Osteoblast (primary cell): ENCODE results near the gene SMIM14. TPM values are rescaled to one million over a fixed set of nuclear protein-coding genes. Genes with fewer than 3 reads are reported as not detected.

Source experiments
- DNase-seq: peaks from one replicate; pipeline ENCODE4 v3.0.0; 2011; ENCODE audit warnings: low spot score, mixed read lengths; ENCODE audit not compliant: insufficient read length; ENCODE audit errors: missing footprints
- H2AFZ ChIP-seq: 2 replicates; pipeline ENCODE4 v1.6.0; 2011; ENCODE audit warnings: mild to moderate bottlenecking, low read length
- H3K27ac ChIP-seq: 2 replicates; pipeline ENCODE4 v1.5.1; 2011; ENCODE audit warnings: mild to moderate bottlenecking, low read depth, low read length, moderate library complexity
- H3K27me3 ChIP-seq: 2 replicates; pipeline ENCODE4 v1.6.0; 2012; ENCODE audit warnings: mild to moderate bottlenecking, control low read depth, inconsistent platforms, low read length, moderate library complexity; ENCODE audit not compliant: insufficient read depth
- H3K36me3 ChIP-seq: 2 replicates; pipeline ENCODE4 v1.5.1; 2011; ENCODE audit warnings: mild to moderate bottlenecking, low read length, control low read depth, moderate library complexity; ENCODE audit not compliant: insufficient read depth
- H3K4me1 ChIP-seq: 2 replicates; pipeline ENCODE4 v1.5.1; 2011; ENCODE audit warnings: mild to moderate bottlenecking, low read length, control low read depth, moderate library complexity; ENCODE audit not compliant: insufficient read depth
- H3K4me2 ChIP-seq: 2 replicates; pipeline ENCODE4 v1.6.0; 2011; ENCODE audit warnings: mild to moderate bottlenecking, low read length; ENCODE audit not compliant: insufficient read depth
- H3K4me3 ChIP-seq: fragments of 200-600 bp; sonication (generic); 3 replicates; pipeline ENCODE4 v1.5.1; 2012; ENCODE audit warnings: mild to moderate bottlenecking, low read length, inconsistent platforms; ENCODE audit not compliant: insufficient read depth
- H3K79me2 ChIP-seq: 2 replicates; pipeline ENCODE4 v1.6.0; 2012; ENCODE audit warnings: mild to moderate bottlenecking, low read length, control low read depth, inconsistent platforms; ENCODE audit not compliant: insufficient read depth
- H3K9me3 ChIP-seq: 2 replicates; pipeline ENCODE4 v1.5.1; 2011; ENCODE audit warnings: low read depth, low read length, control low read depth
- H4K20me1 ChIP-seq: 2 replicates; pipeline ENCODE4 v1.6.0; 2012; ENCODE audit warnings: mild to moderate bottlenecking, low read length, control low read depth; ENCODE audit not compliant: insufficient read depth
- total RNA-seq: library from RNA; depleted of rRNA; stranded (reverse); fragments of >200 nt; gene quantifications from 2 replicates; pipeline ENCODE4 v1.2.3, GENCODE V29; 2012
- TF ChIP-seq, protein P1 (sequence below): IDR thresholded peaks from 2 replicates; pipeline ENCODE4 v1.5.1; 2011; ENCODE audit warnings: mild to moderate bottlenecking, low read depth, low read length, moderate library complexity; ENCODE audit errors: extremely low read depth

The SMIM14 gene
- total RNA-seq, 1 donor: 61.5 TPM

DNA sequence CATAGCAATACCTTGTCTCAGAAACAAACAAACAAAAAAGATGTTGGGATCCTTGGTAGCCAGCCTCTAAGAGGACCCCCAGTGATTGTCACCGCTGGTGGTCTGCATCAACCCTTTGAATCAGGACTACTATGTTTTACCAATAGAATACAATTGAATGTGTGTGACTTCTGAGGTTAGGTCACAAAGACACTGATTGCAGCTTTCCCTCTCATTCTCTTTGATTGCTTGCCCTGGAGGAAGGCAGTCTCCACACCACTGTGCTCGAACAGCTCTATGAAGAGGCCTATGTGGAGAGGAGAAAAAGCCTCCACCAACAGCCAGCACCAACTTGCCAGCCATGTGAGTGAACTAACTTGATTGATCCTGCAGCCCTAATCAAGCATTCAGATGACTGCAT is 2.8 kb upstream of the SMIM14 start:
- Histone ChIP-seq H3K9me3 (no peaks in the 10 kb centered on the region), H3K27me3 (no peaks in the 10 kb centered on the region), H3K4me1 (peaks cover 11% of the 10 kb centered on the region), H4K20me1 (no peaks in the 10 kb centered on the region), H2AFZ (peak overlapping the region; percentile 0), H3K4me3 (no peak overlapping the region), H3K27ac (no peak overlapping the region), H3K4me2 (no peak overlapping the region), H3K79me2 (peaks cover 22% of the 10 kb centered on the region), H3K36me3 (no peaks in the 10 kb centered on the region)
- TF ChIP-seq, protein P1, sequence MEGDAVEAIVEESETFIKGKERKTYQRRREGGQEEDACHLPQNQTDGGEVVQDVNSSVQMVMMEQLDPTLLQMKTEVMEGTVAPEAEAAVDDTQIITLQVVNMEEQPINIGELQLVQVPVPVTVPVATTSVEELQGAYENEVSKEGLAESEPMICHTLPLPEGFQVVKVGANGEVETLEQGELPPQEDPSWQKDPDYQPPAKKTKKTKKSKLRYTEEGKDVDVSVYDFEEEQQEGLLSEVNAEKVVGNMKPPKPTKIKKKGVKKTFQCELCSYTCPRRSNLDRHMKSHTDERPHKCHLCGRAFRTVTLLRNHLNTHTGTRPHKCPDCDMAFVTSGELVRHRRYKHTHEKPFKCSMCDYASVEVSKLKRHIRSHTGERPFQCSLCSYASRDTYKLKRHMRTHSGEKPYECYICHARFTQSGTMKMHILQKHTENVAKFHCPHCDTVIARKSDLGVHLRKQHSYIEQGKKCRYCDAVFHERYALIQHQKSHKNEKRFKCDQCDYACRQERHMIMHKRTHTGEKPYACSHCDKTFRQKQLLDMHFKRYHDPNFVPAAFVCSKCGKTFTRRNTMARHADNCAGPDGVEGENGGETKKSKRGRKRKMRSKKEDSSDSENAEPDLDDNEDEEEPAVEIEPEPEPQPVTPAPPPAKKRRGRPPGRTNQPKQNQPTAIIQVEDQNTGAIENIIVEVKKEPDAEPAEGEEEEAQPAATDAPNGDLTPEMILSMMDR: no peak
- DNase-seq: no peak

DNA sequence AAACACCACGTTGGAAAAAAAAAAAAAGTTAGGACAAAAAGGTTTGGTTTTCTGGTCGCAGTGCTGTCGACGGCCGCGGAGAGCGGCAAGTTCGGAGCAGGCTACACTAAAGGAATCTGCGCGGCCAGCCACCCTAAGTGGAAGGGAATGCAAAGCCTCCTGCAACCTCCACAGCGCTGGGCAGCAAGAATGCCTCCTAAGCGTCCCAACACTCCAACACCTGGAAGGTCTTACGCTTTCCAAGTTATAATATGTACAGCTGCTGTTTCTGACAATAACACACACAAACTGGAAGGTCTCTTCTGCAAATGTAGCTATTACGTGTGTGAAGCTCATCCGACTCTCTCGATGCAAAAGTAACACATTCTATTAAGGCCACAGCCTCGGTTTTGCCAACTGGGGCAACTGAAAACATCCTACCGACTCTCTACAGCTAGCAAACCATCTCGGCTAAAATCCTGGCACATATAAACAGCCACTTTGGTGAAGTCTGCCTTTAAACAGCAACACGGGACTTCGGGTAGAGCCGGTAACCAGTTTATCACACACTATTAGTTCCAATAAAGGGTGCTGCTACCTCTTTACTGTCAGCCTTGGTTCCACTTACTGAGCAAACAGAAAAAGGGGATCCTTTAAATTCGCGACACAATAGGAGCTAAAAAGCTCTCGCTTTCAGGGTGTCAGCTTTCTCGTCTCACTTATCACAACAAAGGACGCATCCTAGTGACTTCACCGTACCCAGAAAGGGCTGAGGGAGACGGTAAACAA is 895 bp downstream of the SMIM14 start:
- TF ChIP-seq, protein P1: peak; percentile 6
- DNase-seq: peak; percentile 76
- H3K9me3 ChIP-seq: no peaks in the 10 kb centered on the region
- H4K20me1 ChIP-seq: peaks cover 4% of the 10 kb centered on the region
- peak overlapping the region; percentile 84 for H2AFZ ChIP-seq
- H3K36me3 ChIP-seq: peaks cover 7% of the 10 kb centered on the region
- no peaks in the 10 kb centered on the region for H3K27me3 ChIP-seq
- peak overlapping the region; percentile 93 for H3K4me2 ChIP-seq
- peak overlapping the region; percentile 100 for H3K27ac ChIP-seq
- H3K79me2 ChIP-seq: peaks cover 58% of the 10 kb centered on the region
- H3K4me1 ChIP-seq: peaks cover 26% of the 10 kb centered on the region
- peak overlapping the region; percentile 80 for H3K4me3 ChIP-seq

DNA sequence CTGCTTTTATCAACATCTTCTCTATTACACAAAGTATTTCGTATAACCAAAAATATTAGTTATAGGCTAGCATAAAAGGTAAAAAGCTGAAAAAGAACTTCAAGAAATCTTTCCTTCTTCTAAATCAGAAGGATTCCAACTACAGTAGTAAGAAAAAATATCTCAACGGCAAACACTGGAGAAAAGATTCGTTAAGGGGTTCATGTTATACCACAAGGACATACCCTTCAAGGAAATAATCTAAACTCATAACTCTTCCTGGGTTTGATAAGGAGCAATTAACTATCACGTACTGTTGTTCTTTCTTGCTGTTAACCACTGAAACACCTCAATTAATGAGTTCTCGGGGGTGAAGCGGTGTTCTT is 1.5 kb downstream of the SMIM14 start:
- no peaks in the 10 kb centered on the region for H3K9me3 ChIP-seq
- TF ChIP-seq, protein P1: no peak
- peaks cover 63% of the 10 kb centered on the region for H3K79me2 ChIP-seq
- H4K20me1 ChIP-seq: peaks cover 4% of the 10 kb centered on the region
- H3K36me3 ChIP-seq: peaks cover 7% of the 10 kb centered on the region
- DNase-seq: no peak
- peak overlapping the region; percentile 100 for H3K27ac ChIP-seq
- peak overlapping the region; percentile 93 for H3K4me2 ChIP-seq
- peak overlapping the region; percentile 84 for H2AFZ ChIP-seq
- H3K27me3 ChIP-seq: no peaks in the 10 kb centered on the region
- H3K4me1 ChIP-seq: peaks cover 26% of the 10 kb centered on the region
- peak overlapping the region; percentile 80 for H3K4me3 ChIP-seq

DNA sequence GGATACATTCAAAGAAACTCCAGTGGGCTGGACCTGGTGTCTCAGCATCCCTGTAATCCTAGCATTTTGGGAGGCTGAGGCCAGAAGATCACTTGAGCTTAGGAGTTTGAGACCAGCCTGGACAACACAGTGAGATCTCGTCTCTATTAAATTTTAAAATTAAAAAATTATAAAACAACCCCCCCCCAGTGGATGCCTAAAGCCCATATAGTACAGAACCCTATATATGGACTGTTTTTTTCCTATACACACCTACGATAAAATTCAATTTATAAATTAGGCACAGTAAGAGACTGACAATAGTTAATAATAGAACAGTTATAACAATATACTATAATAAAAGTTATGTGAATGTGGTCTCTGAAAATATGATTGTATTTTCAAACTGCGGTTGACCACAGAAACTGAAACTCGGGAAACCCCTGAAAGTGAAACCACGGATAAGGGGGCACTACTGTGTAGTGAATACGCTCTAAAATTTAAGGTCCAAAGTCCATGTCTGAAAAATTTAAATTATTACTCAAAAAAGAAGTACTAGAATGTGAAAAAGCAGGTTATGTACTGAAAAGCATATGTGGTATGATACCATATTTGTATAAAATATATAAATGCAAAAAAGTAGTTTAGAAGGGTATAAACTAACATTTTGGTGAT is 2.0 kb downstream of the SMIM14 start:
- H4K20me1 ChIP-seq: peaks cover 4% of the 10 kb centered on the region

More for the DNA sequence above, 2.0 kb downstream of the SMIM14 start:
- Histone ChIP-seq H3K36me3 (peaks cover 7% of the 10 kb centered on the region), H3K27me3 (no peaks in the 10 kb centered on the region), H3K9me3 (no peaks in the 10 kb centered on the region), H2AFZ (peak overlapping the region; percentile 84), H3K79me2 (peaks cover 66% of the 10 kb centered on the region), H3K4me1 (peaks cover 26% of the 10 kb centered on the region), H3K27ac (peak overlapping the region; percentile 100), H3K4me2 (peak overlapping the region; percentile 93), H3K4me3 (peak overlapping the region; percentile 80)
- no peak for DNase-seq
- TF ChIP-seq, protein P1: no peak
